GM23338 (cell line): ENCODE data around the gene CNOT11. TPM values are rescaled to one million over a fixed set of nuclear protein-coding genes. Genes with fewer than 3 reads are reported as not detected.

Experiments used
- ATAC-seq: fragments of 200-7000 bp; cut with Tn5 transposase; 3 replicates; pipeline ENCODE4 v1.9.1; 2020
- DNase-seq: peaks from one replicate; pipeline ENCODE4 v3.0.0-alpha.2; 2015; ENCODE audit warnings: low spot score
- H2AFZ ChIP-seq: fragments of 200-600 bp; sonication (generic); 2 replicates; pipeline ENCODE4 v1.8.0; 2016; ENCODE audit warnings: antibody characterized with exemption, mild to moderate bottlenecking, moderate library complexity
- H3F3A ChIP-seq: fragments of 200-600 bp; sonication (generic); replicated peaks from 2 replicates; pipeline ENCODE4 v1.8.0; 2017; ENCODE audit warnings: antibody characterized with exemption, mixed run types, low read depth
- H3K27ac ChIP-seq: fragments of 200-600 bp; sonication (generic); 2 replicates; pipeline ENCODE4 v1.6.1; 2016; ENCODE audit warnings: low read depth
- H3K27me3 ChIP-seq: fragments of 200-600 bp; sonication (generic); 2 replicates; pipeline ENCODE4 v1.8.0; 2016; ENCODE audit warnings: mild to moderate bottlenecking, mixed run types, moderate library complexity; ENCODE audit not compliant: insufficient read depth
- H3K36me3 ChIP-seq: fragments of 200-600 bp; sonication (generic); 2 replicates; pipeline ENCODE4 v1.8.0; 2016; ENCODE audit warnings: mild to moderate bottlenecking; ENCODE audit not compliant: insufficient read depth
- H3K4me1 ChIP-seq: fragments of 200-600 bp; sonication (generic); 2 replicates; pipeline ENCODE4 v1.8.0; 2016; ENCODE audit warnings: mild to moderate bottlenecking, moderate library complexity; ENCODE audit not compliant: insufficient read depth
- H3K4me2 ChIP-seq: fragments of 200-600 bp; sonication (generic); 2 replicates; pipeline ENCODE4 v1.7.1; 2017; ENCODE audit warnings: mixed run types
- H3K4me3 ChIP-seq: fragments of 200-600 bp; sonication (generic); 2 replicates; pipeline ENCODE4 v1.6.1; 2016; ENCODE audit warnings: mixed run types
- H3K79me2 ChIP-seq: fragments of 200-600 bp; sonication (generic); replicated peaks from 2 replicates; pipeline ENCODE4 v1.8.0; 2017; ENCODE audit warnings: mild to moderate bottlenecking; ENCODE audit not compliant: insufficient read depth
- H3K9me2 ChIP-seq: fragments of 200-600 bp; sonication (generic); 2 replicates; pipeline ENCODE4 v1.8.0; 2017; ENCODE audit not compliant: insufficient read depth
- H4K20me1 ChIP-seq: fragments of 200-600 bp; sonication (generic); replicated peaks from 2 replicates; pipeline ENCODE4 v1.8.0; 2017; ENCODE audit warnings: mild to moderate bottlenecking; ENCODE audit not compliant: insufficient read depth
- H3K27ac Mint-ChIP-seq: 2 replicates; pipeline ENCODE4 v1.8.0; 2020; ENCODE audit warnings: inconsistent platforms, mild to moderate bottlenecking, moderate library complexity, mixed read lengths
- H3K27me3 Mint-ChIP-seq: 3 replicates; pipeline ENCODE4 v1.8.0; 2022; ENCODE audit warnings: low read depth, mild to moderate bottlenecking, moderate library complexity, mixed read lengths, inconsistent platforms; ENCODE audit not compliant: insufficient read depth, poor library complexity
- H3K36me3 Mint-ChIP-seq: 3 replicates; pipeline ENCODE4 v1.8.0; 2021; ENCODE audit warnings: low read depth, mild to moderate bottlenecking, inconsistent platforms, moderate library complexity, mixed read lengths
- H3K4me1 Mint-ChIP-seq: 3 replicates; pipeline ENCODE4 v1.8.0; 2020; ENCODE audit warnings: mild to moderate bottlenecking, inconsistent platforms, mixed read lengths
- H3K4me3 Mint-ChIP-seq: 3 replicates; pipeline ENCODE4 v1.8.0; 2021; ENCODE audit warnings: moderate library complexity, mild to moderate bottlenecking, inconsistent platforms, mixed read lengths
- H3K9me3 Mint-ChIP-seq: 3 replicates; pipeline ENCODE4 v1.8.0; 2020; ENCODE audit warnings: moderate library complexity, mild to moderate bottlenecking, inconsistent platforms, mixed read lengths
- CREB1 ChIP-seq: fragments of 250-450 bp; sonication (Bioruptor Pico); IDR thresholded peaks from 2 replicates; pipeline ENCODE4 v1.5.0; 2020; ENCODE audit warnings: low read depth, mild to moderate bottlenecking, moderate library complexity
- CTCF ChIP-seq, 2 experiments: fragments of 200-600 bp in 1 of 2; sonication (generic) in 1 of 2; conservative IDR thresholded peaks; 2 replicates each; pipeline versions ENCODE4 v1.5.1 to v1.6.1; 2016 to 2017; ENCODE audit warnings: antibody characterized with exemption in 2 of 2, low read depth in 2 of 2, mild to moderate bottlenecking in 2 of 2, moderate library complexity in 1 of 2
- ETS1 ChIP-seq: IDR thresholded peaks from 2 replicates; pipeline ENCODE4 v1.6.1; 2016; ENCODE audit warnings: antibody characterized with exemption
- EZH2 ChIP-seq: fragments of 200-600 bp; sonication (generic); IDR thresholded peaks from one replicate; pipeline ENCODE4 v1.8.0; 2017; ENCODE audit warnings: antibody characterized with exemption, mild to moderate bottlenecking, low read depth; ENCODE audit not compliant: unreplicated experiment
- EZH2phosphoT487 ChIP-seq: fragments of 200-600 bp; sonication (generic); IDR thresholded peaks from one replicate; pipeline ENCODE4 v1.8.1; 2018; ENCODE audit warnings: antibody characterized with exemption; ENCODE audit not compliant: unreplicated experiment
- JUNB ChIP-seq: IDR thresholded peaks from one replicate; pipeline ENCODE4 v1.6.1; 2016; ENCODE audit warnings: antibody characterized with exemption; ENCODE audit not compliant: unreplicated experiment
- NANOG ChIP-seq: IDR thresholded peaks from 2 replicates; pipeline ENCODE4 v1.6.1; 2016; ENCODE audit warnings: antibody characterized with exemption, borderline replicate concordance
- POLR2AphosphoS5 ChIP-seq: IDR thresholded peaks from 2 replicates; pipeline ENCODE4 v1.6.1; 2016; ENCODE audit warnings: antibody characterized with exemption, low read depth
- STAT1 ChIP-seq: IDR thresholded peaks from one replicate; pipeline ENCODE4 v1.6.1; 2016; ENCODE audit warnings: antibody characterized with exemption; ENCODE audit not compliant: unreplicated experiment
- ZNF114 ChIP-seq: fragments of 250-450 bp; sonication (Bioruptor Pico); IDR thresholded peaks from 2 replicates; pipeline ENCODE4 v1.5.0; 2020; ENCODE audit warnings: mild to moderate bottlenecking, moderate library complexity
- ZNF331 ChIP-seq: fragments of 250-450 bp; sonication (Bioruptor Pico); IDR thresholded peaks from 2 replicates; pipeline ENCODE4 v1.5.0; 2020; ENCODE audit warnings: low read depth, mild to moderate bottlenecking, moderate library complexity
- polyA plus RNA-seq: library from polyadenylated mRNA; unstranded; fragments of >200 nt; fragmentation: Nextera tagmentation; extraction: Ambion mirVana; gene quantifications from 2 replicates; pipeline ENCODE4 v1.2.1, GENCODE V29; 2016
- total RNA-seq: library from RNA; depleted of rRNA; stranded (reverse); fragments of >200 nt; shearing (Covaris generic); gene quantifications from 2 replicates; pipeline ENCODE4 v1.2.3, GENCODE V29; 2014
- TF ChIP-seq, protein P1 (sequence below): IDR thresholded peaks from one replicate; pipeline ENCODE4 v1.6.1; 2018; ENCODE audit warnings: antibody characterized with exemption; ENCODE audit not compliant: unreplicated experiment

CNOT11 gene
- total and polyA plus RNA-seq, 2 experiments from 2014 or later, result 34.8 to 74.2 TPM

DNA sequence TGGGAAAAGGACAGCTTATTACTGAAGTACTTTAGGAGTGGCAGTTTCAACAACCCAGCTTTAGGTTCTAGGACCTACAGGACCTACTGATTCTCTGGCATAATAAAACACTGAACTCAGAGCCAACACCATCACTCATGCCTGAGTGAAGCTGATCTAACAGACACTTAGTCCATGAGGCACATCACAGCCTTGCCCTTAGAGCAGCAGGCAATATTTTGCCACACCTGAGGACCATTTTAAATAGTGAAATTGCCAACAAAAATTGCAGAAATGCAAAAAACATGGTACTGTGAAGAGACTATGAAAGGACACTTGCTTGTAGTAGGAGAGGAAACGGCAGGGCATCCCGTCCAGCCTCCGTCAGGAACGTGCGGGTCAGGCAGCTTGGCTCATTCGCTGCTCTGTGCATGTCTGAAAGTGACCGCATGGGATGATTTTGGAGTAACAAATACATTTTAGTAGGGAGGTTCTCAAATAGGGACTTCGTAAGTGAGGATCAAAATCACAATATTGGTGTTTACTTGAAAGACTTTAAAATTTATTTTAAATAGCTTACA is 18.1 kb downstream of the CNOT11 start (continued):
- TF ChIP-seq POLR2AphosphoS5, result no peak
- no peak for TF ChIP-seq NANOG
- TF ChIP-seq ETS1, result no peak
- TF ChIP-seq CTCF (conservative IDR thresholded peaks at IDR 0.05; ENCODE audit: low read depth in 2 of 2), result no peak
- no peak for TF ChIP-seq EZH2
- TF ChIP-seq ZNF331, result no peak
- TF ChIP-seq ZNF114 (CRISPR knock-in tag), result no peak
- TF ChIP-seq EZH2phosphoT487, result no peak
- TF ChIP-seq STAT1, result no peak

GRCh38 chr2:101272045-101272784 is 19.5 kb downstream of the CNOT11 start:
- Mint-ChIP-seq H3K4me1 (no peaks in the 10 kb centered on the region), H3K27ac (no peak overlapping the region), H3K4me3 (no peak overlapping the region), H3K27me3 (no peaks in the 10 kb centered on the region), H3K9me3 (no peaks in the 10 kb centered on the region), H3K36me3 (peaks cover 51% of the 10 kb centered on the region; the same call in 2 of the 3 replicates)
- TF ChIP-seq POLR2AphosphoS5 (no peak), ETS1 (no peak), EZH2phosphoT487 (no peak), JUNB (no peak), CREB1 (no peak), STAT1 (no peak), ZNF331 (no peak)
- TF ChIP-seq, protein P1, sequence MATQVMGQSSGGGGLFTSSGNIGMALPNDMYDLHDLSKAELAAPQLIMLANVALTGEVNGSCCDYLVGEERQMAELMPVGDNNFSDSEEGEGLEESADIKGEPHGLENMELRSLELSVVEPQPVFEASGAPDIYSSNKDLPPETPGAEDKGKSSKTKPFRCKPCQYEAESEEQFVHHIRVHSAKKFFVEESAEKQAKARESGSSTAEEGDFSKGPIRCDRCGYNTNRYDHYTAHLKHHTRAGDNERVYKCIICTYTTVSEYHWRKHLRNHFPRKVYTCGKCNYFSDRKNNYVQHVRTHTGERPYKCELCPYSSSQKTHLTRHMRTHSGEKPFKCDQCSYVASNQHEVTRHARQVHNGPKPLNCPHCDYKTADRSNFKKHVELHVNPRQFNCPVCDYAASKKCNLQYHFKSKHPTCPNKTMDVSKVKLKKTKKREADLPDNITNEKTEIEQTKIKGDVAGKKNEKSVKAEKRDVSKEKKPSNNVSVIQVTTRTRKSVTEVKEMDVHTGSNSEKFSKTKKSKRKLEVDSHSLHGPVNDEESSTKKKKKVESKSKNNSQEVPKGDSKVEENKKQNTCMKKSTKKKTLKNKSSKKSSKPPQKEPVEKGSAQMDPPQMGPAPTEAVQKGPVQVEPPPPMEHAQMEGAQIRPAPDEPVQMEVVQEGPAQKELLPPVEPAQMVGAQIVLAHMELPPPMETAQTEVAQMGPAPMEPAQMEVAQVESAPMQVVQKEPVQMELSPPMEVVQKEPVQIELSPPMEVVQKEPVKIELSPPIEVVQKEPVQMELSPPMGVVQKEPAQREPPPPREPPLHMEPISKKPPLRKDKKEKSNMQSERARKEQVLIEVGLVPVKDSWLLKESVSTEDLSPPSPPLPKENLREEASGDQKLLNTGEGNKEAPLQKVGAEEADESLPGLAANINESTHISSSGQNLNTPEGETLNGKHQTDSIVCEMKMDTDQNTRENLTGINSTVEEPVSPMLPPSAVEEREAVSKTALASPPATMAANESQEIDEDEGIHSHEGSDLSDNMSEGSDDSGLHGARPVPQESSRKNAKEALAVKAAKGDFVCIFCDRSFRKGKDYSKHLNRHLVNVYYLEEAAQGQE, result no peak
- no peaks in the 10 kb centered on the region for H3K27me3 ChIP-seq
- no peaks in the 10 kb centered on the region for H3K4me1 ChIP-seq
- ATAC-seq (no peak), DNase-seq (no peak)
- H3K9me2 ChIP-seq, result no peaks in the 10 kb centered on the region
- H4K20me1 ChIP-seq, result 0 out of 2 replicates have a peak, but pooled peaks cover 2% of the 10 kb centered on the region
- peaks cover 14% of the 10 kb centered on the region; the same call in 1 of the 2 replicates for H3K36me3 ChIP-seq
- H2AFZ ChIP-seq, result no peak overlapping the region
- no peak overlapping the region for H3K4me3 ChIP-seq
- H3K79me2 ChIP-seq, result no peaks in the 10 kb centered on the region
- H3K4me2 ChIP-seq, result no peak overlapping the region
- H3K27ac ChIP-seq, result no peak overlapping the region
- H3F3A ChIP-seq, result no peaks in the 10 kb centered on the region; the same call in 1 of the 2 replicates
